Motor neuron (in vitro differentiated cells): ENCODE results near the gene TSPEAR. TPM values are rescaled to one million over a fixed set of nuclear protein-coding genes. Genes with fewer than 3 reads are reported as not detected.
A peak's percentile ranks its signal among the peaks of the same experiment; 100 is the strongest.

Experiments used
- ATAC-seq, 8 experiments: fragments of 200-7000 bp; cut with Tn5 transposase; replicated peaks in 6 of 8; 2 replicates each; pipeline ENCODE4 v1.8.0; 2021; ENCODE audit warnings: mild to moderate bottlenecking in 8 of 8, moderate library complexity in 8 of 8
- H3K27ac ChIP-seq, 2 donors: fragments of 250-450 bp; sonication (Bioruptor Pico); 2 replicates each; pipeline ENCODE4 v1.9.0; 2021; ENCODE audit warnings: antibody characterized with exemption in 2 of 2, mild to moderate bottlenecking in 2 of 2, moderate library complexity in 1 of 2
- H3K4me1 ChIP-seq, 2 donors: fragments of 250-450 bp; sonication (Bioruptor Pico); replicated peaks in 1 of 2; 2 replicates each; pipeline ENCODE4 v1.6.1; 2021; ENCODE audit warnings: antibody characterized with exemption in 2 of 2, mild to moderate bottlenecking in 2 of 2, moderate library complexity in 1 of 2
- H3K4me3 ChIP-seq, 5 donors: fragments of 250-450 bp; sonication (Bioruptor Pico); 2 replicates each; pipeline ENCODE4 v1.9.0; 2021; ENCODE audit warnings: antibody characterized with exemption in 5 of 5, mild to moderate bottlenecking in 5 of 5, moderate library complexity in 4 of 5
- WGBS, 10 experiments: fragments of 450-650 bp; shearing (Covaris generic); methylation state at CpG; one replicate each; pipeline ENCODE4 v1.0.0; 2022; 5-methylcytosine and 5-hydroxymethylcytosine counted together
- in situ Hi-C, 9 experiments: fragments of 400-800 bp; cut with MboI; loops; one replicate each; pipeline ENCODE4 v1.15.0; 2021; ENCODE audit warnings: low sequenced_read_pairs in 9 of 9, low pct_unique_long_range_greater_than_20kb in 2 of 9; ENCODE audit not compliant: unreplicated experiment in 9 of 9
- total RNA-seq, 8 experiments: library from RNA; unstranded; fragments of 300-600 nt; gene quantifications; 2 replicates each; pipeline versions ENCODE4 v1.2.3 to v1.2.4, GENCODE V29; 2022

TSPEAR gene
- total RNA-seq = under 1 TPM in 7 of 8 experiments, not detected in 1; 0.21 to 0.66 (median 0.31) TPM

DNA sequence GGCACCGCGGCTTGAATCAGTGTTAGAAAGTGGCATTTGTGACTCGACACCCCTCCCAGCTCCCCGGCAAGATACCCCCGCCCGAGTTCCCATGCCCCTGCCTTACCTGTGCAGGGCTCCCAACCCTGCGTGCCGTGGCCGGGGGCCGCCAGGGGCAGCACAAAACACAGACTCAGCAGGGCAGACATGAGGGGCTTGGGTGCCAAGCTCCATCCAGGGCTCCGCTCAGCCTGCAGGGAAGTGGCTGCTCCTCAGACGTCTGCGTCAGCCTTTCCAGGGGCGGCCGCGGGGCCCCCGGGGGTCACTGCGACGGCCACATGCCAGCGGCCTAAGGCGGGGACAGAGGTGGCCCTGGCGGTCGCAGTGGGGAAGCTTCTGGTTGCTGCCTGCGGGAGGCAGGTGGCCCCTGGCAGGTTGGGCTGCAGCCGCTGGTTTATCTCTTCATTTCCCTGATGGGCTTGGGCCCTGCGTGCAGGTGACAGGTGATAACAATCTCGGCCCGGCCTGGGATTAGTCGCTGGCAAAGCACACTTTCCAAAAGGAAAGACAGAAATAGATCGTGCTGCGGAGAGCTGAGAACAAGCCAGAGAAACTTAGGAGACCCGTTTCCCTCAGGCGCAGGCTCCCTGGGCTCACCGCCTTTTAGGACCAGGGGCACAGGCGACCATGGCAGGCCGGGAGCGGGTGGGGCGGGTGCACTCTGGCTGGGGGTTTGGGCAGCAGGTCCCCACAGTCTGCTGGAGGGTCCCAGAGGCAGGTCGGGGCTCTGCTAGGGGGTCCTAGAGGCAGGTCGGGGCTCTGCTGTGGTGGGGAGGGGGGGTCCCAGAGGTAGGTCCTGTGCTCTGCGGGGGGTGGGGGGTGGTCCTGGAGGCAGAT is at the start of gene TSPEAR:
TSS of gene TSPEAR (minus strand) at position 246 of the 876 bp plus-strand sequence. CDS start at position 188, 58 bp downstream.
- H3K4me3 ChIP-seq = peak within 1 kb of the TSS in 2 of 5 donors; percentile 4 to 40

DNA sequence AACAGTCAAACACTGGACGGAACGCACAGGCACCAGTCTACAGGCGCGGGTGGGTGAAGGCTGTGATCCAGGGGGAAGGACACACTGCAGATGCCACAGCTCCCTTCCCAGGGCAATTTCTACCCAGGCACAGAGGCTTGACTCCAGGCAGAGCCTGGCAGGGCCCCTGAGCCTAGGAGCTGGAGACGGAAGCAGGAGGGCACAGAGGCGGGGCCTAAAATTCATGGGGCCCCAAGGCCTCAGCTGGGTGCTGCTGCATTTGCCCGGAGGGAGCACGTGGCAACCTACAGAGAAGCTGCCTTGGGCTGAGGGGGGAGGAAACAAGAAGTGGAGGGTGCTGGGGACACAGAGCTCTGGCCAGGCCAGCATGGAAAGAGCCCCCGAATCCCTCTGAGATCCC is 49.0 kb upstream of the TSPEAR start:
- Histone ChIP-seq H3K4me3 (no peak overlapping the region), H3K27ac (no peak overlapping the region), H3K4me1 (no peaks in the 10 kb centered on the region)
- ATAC-seq = peak in 3 of 8 experiments; percentile 20 to 44 (median 37)
- 20 to 90% (median 54%) methylated on average over 2 to 3 of the region's 9 CpGs; no CpG with 5 or more reads in 7 of the 10 experiments for WGBS, 10 experiments
- in situ Hi-C loops = no loop called here

More for the DNA sequence above, at the start of gene TSPEAR:
- no peak within 1 kb of the TSS for H3K27ac ChIP-seq
- H3K4me1 ChIP-seq = peaks cover 44 to 67% of the 10 kb centered on the region in 2 donors
- WGBS, 10 experiments = 0 to 8% (median 0%) methylated on average over 1 to 15 of the region's 41 CpGs; no CpG with 5 or more reads in 6 of the 10 experiments
- peak in 6 of 8 experiments; percentile 12 to 92 (median 87) for ATAC-seq
- in situ Hi-C loops = no loop called here

DNA sequence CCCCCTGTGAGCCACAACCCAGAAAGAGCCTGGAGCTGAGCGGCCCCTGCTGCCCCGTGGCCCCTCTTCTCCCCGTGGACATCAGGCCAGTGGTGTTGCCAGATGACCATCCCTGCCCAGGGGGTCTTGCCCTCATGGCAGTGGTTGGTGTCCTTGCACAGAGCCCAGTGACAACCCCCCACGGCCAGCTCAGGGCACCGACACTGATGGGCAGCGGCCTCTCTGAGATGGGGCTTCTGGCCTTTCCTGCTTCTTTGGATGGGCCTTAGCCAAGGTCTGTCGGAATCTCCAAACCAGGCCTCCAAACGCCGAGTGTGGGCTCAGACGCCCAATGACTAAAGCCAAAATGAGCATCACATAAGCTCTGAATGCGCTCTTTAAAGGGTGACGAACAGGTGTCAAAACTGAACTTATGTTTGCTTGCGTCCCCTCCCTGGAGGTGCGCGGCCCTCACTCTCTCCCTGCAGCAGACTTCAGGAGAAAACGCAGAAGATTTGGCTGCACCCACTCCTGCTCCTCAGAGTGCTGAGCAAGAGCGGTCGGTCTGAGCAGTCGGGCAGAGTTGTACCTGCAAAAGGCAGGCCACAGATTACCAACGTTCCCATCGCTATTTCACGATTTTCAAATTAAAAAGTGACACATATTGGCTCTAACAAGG is 48.4 kb upstream of the TSPEAR start:
- no peak for ATAC-seq
- Histone ChIP-seq H3K4me3 (no peak overlapping the region), H3K27ac (no peak overlapping the region), H3K4me1 (no peaks in the 10 kb centered on the region)
- in situ Hi-C loops = no loop called here
- WGBS, 10 experiments = 83 to 100% (median 92%) methylated on average over 1 to 11 of the region's 22 CpGs; no CpG with 5 or more reads in 2 of the 10 experiments

DNA sequence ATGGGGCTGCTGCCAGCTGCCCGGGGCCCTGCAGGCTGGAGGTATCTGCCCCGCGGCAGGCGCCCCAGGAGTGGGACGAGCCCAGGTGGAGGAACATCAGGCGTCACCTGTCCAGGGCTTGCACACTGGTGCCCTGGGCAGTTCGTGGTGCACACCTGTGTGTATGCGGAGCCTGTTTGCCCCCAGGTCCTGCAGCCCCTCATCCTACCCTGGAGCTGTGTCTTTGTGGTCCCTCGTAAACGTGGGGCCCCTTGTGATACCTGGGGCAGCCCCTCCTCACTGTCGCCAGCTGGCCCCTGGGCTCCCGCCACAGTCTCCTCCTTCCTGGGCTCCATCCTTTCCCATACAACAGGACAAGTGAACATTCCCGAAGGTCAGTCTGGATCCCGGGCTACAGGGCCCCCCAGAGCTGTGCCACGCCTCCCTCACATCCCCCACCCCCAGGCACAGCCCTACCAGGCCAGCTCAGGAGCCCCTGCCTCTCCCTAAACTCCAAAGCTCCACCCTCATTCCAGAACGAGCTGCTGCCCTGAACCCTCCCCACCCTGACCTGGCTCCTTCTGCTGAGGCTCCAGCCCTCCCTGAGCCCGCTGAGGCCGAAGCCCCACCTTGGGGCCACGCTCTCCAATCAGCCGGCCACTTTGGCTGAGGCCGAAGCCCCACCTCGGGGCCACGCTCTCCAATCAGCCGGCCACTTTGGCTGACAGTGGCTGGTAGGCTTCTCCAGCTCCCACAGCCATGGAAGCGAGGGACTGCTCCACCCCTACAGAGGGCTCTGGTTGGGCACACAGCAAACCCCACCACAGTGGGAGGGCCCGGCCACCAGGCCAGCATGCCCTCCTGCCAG is 47.6 kb upstream of the TSPEAR start:
- 60 to 100% (median 84%) methylated on average over 1 to 6 of the region's 26 CpGs; no CpG with 5 or more reads in 5 of the 10 experiments for WGBS, 10 experiments
- ATAC-seq = no peak

DNA sequence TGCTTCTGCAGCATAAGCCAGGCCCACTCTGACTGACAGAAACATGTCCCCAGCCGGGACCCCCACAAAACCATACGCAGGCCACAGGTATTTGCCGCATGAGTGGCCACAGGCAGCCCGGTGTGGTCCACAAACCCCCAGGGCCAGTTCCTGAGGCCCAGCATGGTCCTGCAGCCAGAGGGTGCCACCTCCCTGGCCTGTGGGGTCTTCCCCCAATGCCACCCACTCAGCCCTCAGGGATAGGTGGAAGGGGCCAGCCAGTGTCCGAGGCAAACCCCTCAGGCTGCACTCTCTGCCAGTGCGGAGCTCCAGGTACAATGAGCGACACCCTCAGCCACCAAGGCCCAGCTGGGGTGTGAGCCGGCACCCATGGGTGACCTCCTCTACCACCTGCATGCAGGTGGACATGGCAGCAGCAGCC is 46.8 kb upstream of the TSPEAR start:
- no peak for ATAC-seq
- Histone ChIP-seq H3K4me3 (no peak overlapping the region), H3K4me1 (no peaks in the 10 kb centered on the region), H3K27ac (no peak overlapping the region)
- in situ Hi-C loops = no loop called here
- 80 to 100% (median 100%) methylated on average over 1 of the region's 8 CpGs; no CpG with 5 or more reads in 7 of the 10 experiments for WGBS, 10 experiments

More for the DNA sequence above, 47.6 kb upstream of the TSPEAR start:
- Histone ChIP-seq H3K27ac (no peak overlapping the region), H3K4me1 (no peaks in the 10 kb centered on the region), H3K4me3 (no peak overlapping the region)
- in situ Hi-C loops = no loop called here

DNA sequence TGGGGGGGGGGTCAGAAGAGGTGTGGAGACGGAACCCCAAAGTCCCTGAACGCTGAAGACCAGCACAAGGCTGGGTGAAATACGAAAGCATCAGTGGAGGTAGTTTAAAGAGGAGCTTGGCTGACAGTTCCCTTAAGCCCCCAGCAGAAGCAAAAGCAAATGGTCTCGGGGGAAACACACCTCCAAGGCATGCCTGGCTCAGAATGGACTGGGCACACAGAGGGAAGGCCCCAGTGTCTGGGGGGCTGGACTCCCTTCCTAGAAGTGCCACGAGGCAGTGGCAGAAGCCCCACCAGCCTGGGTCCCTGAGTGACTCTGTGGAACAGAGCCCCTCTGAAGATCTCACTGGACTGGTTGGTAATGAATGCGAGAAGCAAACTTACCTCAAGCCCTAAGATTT is 46.4 kb upstream of the TSPEAR start:
- no peak for ATAC-seq
- no peaks in the 10 kb centered on the region for H3K4me1 ChIP-seq
- in situ Hi-C loops = no loop called here
- H3K27ac ChIP-seq = no peak overlapping the region
- no peak overlapping the region for H3K4me3 ChIP-seq
- WGBS, 10 experiments = 50 to 67% (median 64%) methylated on average over 1 to 2 of the region's 6 CpGs; no CpG with 5 or more reads in 7 of the 10 experiments

DNA sequence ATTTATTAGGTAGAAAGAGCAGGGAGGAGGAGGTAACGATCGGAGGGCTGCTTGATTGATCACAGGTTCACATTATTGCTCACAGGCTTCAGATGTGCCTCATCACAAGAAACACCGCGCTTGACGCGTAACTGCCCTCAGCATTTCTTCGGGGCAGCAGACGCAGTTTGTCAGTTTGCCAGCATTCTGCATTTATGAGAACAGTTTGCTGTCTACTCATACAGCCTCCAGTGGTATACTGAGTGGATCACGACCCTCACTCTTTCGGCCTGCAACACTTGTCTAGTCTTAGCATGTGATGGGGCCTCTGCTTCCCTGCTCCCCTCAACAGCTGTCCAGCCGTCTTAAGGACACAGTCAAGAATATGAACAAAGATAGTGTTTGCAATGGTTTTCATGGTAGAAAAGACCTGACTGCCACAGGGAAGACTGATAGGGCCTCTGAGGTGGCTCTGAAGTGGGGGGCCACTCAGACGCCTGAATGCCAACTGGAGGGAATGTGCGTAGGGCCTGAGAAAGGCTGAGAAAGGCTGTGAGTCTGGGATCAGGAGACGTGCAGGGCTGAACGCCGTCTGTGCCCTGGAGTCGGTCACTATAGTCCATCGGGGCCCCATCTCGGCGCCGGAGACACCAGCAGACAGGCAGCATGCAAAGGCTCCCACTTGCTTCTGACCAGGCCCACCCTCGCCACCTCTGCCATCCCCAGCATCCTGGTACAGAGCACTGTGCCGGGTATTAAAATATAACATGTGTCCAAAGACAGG is 45.2 kb upstream of the TSPEAR start:
- in situ Hi-C loops = no loop called here
- Histone ChIP-seq H3K4me1 (no peaks in the 10 kb centered on the region), H3K4me3 (no peak overlapping the region), H3K27ac (no peak overlapping the region)
- WGBS, 10 experiments = 29 to 100% (median 73%) methylated on average over 1 to 10 of the region's 23 CpGs; no CpG with 5 or more reads in 3 of the 10 experiments
- ATAC-seq = peak in 3 of 8 experiments; percentile 35 to 66 (median 40)

DNA sequence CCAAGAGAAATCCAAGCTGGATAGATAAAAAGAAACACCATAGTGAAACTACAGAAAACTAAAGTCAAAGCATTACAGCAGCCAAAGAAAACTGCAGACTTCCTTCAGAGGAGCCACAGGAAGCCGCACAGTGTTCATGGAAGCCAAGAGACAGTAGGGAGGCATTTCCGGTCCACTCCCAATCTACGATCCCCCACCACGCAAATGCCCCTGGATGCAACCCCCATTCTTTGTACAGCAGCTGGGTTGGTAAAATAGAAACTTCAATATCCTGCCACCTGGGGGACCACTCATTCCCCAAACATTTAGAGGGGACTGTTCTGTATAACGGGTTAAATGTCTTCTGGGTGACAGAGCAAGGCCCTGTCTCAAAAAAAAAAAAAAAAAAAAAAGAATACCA is 43.9 kb upstream of the TSPEAR start:
- H3K4me3 ChIP-seq = no peak overlapping the region
- no peak for ATAC-seq
- 20 to 100% (median 86%) methylated on average over 1 to 5 of the region's 5 CpGs; no CpG with 5 or more reads in 2 of the 10 experiments for WGBS, 10 experiments
- H3K4me1 ChIP-seq = peaks cover 4% of the 10 kb centered on the region in 2 donors
- no peak overlapping the region for H3K27ac ChIP-seq
- in situ Hi-C loops = no loop called here

DNA sequence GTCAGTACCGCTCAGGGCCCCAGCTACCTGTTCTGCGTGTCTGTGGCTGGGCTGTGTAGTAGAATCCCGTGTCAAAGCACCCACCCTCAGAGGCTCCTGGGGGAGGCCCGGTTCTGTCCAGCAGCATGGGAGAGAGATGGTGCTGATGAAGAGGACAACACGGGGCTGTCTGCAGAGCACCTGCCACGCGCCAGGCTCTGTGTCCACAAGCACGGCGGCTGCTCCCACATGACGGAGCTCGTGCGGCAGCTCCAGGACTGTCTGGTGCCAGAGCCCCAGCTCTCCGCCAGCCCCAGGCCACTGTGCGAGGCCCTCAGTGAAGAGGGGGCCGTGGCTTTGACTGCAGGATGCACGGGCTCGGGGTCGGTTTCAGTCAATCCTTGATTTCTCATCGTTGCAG is 42.0 kb upstream of the TSPEAR start:
- no peak for ATAC-seq
- Histone ChIP-seq H3K4me3 (no peak overlapping the region), H3K4me1 (peaks cover 10 to 12% of the 10 kb centered on the region in 2 donors), H3K27ac (no peak overlapping the region)
- in situ Hi-C loops = no loop called here
- WGBS, 10 experiments = 47 to 100% (median 80%) methylated on average over 1 to 6 of the region's 19 CpGs; no CpG with 5 or more reads in 5 of the 10 experiments

DNA sequence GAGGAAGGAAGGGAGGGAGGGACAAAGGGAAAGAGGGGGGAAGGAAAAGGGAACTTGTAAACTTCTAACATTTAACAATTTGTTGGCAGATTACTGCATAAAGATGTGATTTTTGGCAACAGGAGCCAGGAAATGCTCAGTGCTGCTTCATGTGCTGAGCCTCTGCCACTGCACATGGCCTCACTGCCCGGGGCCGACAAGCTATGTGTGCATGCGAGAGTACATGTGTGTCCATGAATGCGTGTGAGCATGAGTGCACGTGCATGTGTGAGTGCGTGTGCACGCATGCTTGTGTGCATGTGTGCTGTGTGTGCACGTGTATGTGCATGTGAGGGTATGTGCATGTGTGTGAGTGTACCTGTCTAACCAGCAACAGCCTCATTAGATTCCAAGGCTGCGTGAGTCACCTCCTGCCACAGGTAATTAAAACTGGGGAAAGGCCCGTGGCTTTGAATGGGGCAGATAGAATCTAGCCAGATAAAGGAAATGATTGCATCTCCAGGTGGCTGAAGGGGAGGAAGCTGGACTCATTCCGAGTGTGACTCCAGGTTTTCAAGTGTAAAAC is 41.4 kb upstream of the TSPEAR start:
- Histone ChIP-seq H3K4me3 (no peak overlapping the region), H3K4me1 (peaks cover 10 to 12% of the 10 kb centered on the region in 2 donors), H3K27ac (no peak overlapping the region)
- in situ Hi-C loops = no loop called here
- peak in 2 of 8 experiments; percentile 4 to 7 for ATAC-seq
- 27 to 86% (median 61%) methylated on average over 3 to 9 of the region's 11 CpGs; no CpG with 5 or more reads in 2 of the 10 experiments for WGBS, 10 experiments

DNA sequence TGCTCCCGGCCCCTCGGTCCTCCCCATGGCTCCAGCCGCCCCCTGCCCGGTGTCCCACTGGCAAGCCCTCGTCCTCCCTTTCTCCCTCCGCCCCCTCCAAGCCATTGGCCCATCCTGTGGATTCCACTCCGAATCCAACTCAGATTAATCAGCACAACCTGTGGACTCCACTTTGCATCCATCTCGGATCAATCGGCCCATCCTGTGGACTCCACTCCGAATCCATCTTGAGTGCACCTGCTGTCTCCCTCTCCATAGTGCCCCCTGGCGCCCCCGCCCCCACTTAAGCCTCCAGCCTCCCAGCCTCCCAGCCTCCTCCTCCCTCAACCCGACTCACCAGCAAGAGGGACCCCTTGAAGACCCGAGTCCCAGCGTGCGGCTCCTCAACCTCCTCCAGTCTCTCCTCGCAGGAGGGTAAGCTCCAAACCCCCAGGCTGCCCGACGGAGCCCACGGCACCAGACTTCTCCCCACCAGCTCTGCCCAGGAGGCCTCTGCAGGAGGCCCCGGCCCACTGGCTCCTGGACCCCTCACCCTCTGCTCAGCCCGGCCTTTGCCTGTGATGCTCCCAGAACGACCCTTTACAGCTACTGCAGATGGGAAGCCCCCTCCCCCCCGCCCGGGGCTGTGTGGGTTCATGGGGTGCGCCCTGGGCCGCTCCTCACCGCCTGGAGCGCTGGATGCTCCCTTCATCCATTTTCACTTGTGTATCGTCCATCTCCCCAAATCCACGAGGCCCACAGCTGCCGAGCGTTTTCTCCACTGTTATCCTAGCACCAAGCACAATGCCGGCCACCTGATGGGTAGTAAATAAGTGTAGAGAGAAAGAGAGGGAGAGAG is 40.6 kb upstream of the TSPEAR start:
- Histone ChIP-seq H3K4me1 (peaks cover 10 to 12% of the 10 kb centered on the region in 2 donors), H3K27ac (no peak overlapping the region), H3K4me3 (no peak overlapping the region)
- no CpG with 5 or more reads among the region's 34 CpGs for WGBS, 10 experiments
- no peak for ATAC-seq
- in situ Hi-C loops = no loop called here
